ENCODE measurements around the gene ADM. TPM values are rescaled to one million over a fixed set of nuclear protein-coding genes. Genes with fewer than 3 reads are reported as not detected.
A peak's percentile ranks its signal among the peaks of the same experiment; 100 is the strongest.

Gene ADM
- total RNA-seq, 1 experiment from 2014 or later: 87.2 TPM

DNA sequence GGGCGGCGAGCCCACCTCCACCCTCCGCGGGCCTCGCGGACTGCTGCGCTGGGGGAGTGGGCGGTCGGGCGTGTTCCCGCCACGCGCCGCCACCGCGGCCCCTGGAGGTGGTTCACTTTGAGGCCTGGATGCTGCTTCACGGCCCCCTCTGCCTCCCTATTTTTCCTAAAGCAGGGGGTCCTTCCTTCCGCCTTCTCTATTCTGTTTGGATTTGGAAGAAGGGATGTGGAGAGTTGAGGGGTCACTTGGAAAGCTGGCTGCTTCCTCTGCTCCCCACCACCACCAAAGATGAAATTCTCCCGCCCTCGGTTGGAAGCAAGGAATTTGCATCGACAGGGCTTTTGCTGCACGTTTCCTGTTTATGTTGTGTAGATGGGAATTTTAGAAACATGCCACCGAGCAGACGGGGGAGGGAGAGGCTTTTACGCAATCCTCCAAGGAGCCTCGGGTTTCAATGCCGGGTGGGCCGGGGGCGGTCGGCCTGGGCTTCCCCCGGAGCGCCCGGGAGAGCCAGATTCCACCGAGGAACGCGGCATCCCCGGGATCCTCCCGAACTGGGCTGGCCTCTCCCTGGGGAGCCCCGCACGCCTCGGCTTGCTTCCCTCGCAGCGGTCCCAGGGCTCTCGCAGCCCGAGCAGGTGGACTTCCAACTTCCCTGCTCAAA lies 10.5 kb upstream of the ADM start (continued):
- TF ChIP-seq, protein P1, sequence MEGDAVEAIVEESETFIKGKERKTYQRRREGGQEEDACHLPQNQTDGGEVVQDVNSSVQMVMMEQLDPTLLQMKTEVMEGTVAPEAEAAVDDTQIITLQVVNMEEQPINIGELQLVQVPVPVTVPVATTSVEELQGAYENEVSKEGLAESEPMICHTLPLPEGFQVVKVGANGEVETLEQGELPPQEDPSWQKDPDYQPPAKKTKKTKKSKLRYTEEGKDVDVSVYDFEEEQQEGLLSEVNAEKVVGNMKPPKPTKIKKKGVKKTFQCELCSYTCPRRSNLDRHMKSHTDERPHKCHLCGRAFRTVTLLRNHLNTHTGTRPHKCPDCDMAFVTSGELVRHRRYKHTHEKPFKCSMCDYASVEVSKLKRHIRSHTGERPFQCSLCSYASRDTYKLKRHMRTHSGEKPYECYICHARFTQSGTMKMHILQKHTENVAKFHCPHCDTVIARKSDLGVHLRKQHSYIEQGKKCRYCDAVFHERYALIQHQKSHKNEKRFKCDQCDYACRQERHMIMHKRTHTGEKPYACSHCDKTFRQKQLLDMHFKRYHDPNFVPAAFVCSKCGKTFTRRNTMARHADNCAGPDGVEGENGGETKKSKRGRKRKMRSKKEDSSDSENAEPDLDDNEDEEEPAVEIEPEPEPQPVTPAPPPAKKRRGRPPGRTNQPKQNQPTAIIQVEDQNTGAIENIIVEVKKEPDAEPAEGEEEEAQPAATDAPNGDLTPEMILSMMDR (IDR thresholded peaks at IDR 0.05 in 2 of 3, conservative IDR thresholded peaks at IDR 0.05 in 1 of 3; ENCODE audit: borderline replicate concordance in 1 of 3, insufficient read depth in 1 of 3, low read depth in 2 of 3, low read length in 2 of 3): no peak
- TF ChIP-seq ELF1 (IDR thresholded peaks at IDR 0.05; ENCODE audit: borderline replicate concordance, low read depth): no peak
- TF ChIP-seq EZH2phosphoT487 (IDR thresholded peaks at IDR 0.05; ENCODE audit: borderline replicate concordance): no peak

DNA sequence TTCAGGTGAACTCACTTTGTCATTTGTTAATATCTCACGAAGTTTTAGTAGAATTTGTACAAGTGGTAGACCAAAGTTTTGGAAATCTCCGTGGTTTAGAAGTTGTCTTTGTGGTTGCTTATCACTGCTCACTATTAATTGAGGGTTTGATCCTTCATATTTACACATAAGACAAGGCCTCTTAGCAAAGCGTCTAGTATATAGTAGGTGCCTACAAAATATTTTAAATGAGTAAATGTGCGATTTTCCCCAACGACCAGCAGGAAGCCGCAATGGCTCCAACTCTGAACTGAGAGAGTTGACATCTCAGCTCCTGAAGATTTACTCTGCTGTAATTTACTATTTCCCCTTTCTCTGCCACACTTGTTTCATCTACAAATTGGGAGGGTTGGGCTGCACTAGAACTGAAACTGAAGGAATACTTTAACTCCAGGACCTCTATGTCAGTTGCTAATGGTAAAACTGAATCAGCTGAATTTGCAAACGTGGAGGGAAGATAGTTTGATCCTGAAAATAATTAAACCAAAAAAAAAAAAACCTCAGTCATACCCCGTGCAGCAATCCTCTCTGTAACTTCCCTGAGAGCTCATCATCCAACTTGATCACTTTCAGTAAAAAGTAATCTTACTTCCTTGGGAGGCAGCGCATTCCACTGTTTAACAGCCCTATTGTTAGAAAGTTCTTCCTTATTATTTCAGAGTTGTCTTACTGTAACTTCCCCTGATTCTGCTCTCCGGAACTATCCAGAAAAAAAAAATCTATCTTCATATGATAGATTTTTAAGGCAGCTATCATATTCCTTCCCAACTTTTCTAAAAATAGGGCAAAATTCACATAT lies 9.6 kb upstream of the ADM start:
- peaks cover 0 to 8% of the 10 kb centered on the region in 2 experiments; a peak in 1 of 4 replicates for H3K36me3 ChIP-seq (ENCODE audit: control insufficient read depth in 1 of 2, insufficient read depth in 2 of 2, low read length in 2 of 2)
- peaks cover 30% of the 10 kb centered on the region for H3K79me2 ChIP-seq (ENCODE audit: insufficient read depth, low read length)
- H4K20me1 ChIP-seq (ENCODE audit: insufficient read depth): no peaks in the 10 kb centered on the region
- no peaks in the 10 kb centered on the region for H3K9me3 ChIP-seq (ENCODE audit: control insufficient read depth in 1 of 2, insufficient read depth in 1 of 2, low read depth in 1 of 2, low read length in 2 of 2)
- intact Hi-C loops (cut with micrococcal nuclease): no loop called here
- no peak for TF ChIP-seq RAD21 (IDR thresholded peaks at IDR 0.05; ENCODE audit: low read depth)
- no peak for TF ChIP-seq ZFX (IDR thresholded peaks at IDR 0.05)
- no peak for TF ChIP-seq CBX3 (IDR thresholded peaks at IDR 0.05; ENCODE audit: low read depth)
- peak; percentile 17; the same call in 1 of the 2 replicates for TF ChIP-seq SIN3A (IDR thresholded peaks at IDR 0.05; ENCODE audit: low read depth)
- no peak overlapping the region for H2AFZ ChIP-seq (ENCODE audit: low read depth, low read length, poor library complexity, severe bottlenecking)
- no peak for ATAC-seq
- no peak overlapping the region; the same call in 1 of the 2 replicates for H3K27ac ChIP-seq (ENCODE audit: low read depth, low read length)
- peak overlapping the region; percentile 97 for H3K4me2 ChIP-seq (ENCODE audit: low read length)
- no TSS peak for BruUV-seq (replicated peaks)
- no peak for DNase-seq (ENCODE audit: low read depth, low spot score)
- H3K4me1 ChIP-seq (ENCODE audit: control insufficient read depth in 1 of 2, insufficient read depth in 2 of 2, low read length in 2 of 2): peaks cover 12 to 28% of the 10 kb centered on the region in 2 experiments
- no peaks in the 10 kb centered on the region for H3K27me3 ChIP-seq (ENCODE audit: insufficient read depth, low read length)
- RAD21 ChIA-PET (ENCODE audit: low non-redundant PET in 1 of 2, low total read pairs in 2 of 2, uncharacterized antibody in 2 of 2, unreplicated experiment in 2 of 2): no interaction called here
- H3K9ac ChIP-seq (ENCODE audit: low read length): peak overlapping the region; percentile 82
- CTCF ChIA-PET: interaction anchor here (0.9 to 1.5 kb wide), 2 partner anchors 9 to 12 kb away, joined by 3 to 8 read pairs; partner anchors contain the start of gene ADM
- POLR2A ChIA-PET: interaction anchor here (2.4 kb wide), 1 partner anchor 9 kb away, joined by 15 read pairs; the partner anchor contains the start of gene ADM
- H3K9me2 ChIP-seq (ENCODE audit: insufficient read depth): no peaks in the 10 kb centered on the region
- H3K4me3 ChIP-seq (replicated peaks in 1 of 2; ENCODE audit: low read depth in 1 of 2, low read length in 2 of 2): peak overlapping the region; percentile 77 to 78
